NCI-H524 treated with DMSO at 0.1 percent for 48 hours (cell line): Measurements from ENCODE around the gene SLC2A13.
"Not testable (repeated sequence)": the region's sequence is repeated elsewhere in the genome, so short reads cannot be mapped to it uniquely, and the experiment has no call there.

Experiments
- DNase-seq: peaks from one replicate; lab custom pipeline; 2025; lab: John Stamatoyannopoulos, UW

SLC2A13 gene

DNA sequence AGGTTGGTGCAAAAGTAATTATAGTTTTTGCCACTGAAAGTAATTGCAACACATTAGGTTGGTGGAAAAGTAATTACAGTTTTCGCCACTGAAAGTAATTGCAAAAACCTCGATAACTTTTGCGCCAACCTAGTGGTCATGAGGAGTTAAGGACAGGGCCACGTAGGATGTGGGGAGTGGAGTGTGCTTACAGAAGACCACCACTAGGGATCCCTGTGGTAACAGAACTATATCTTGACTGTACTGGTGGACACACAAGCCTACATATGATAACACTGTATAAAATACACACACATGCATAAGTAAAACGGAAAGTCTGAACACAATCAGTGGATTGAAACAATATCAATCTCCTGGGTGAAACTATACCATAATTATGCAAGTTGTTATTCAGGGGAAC lies 298.8 kb downstream of the SLC2A13 start:
- DNase-seq = no peak

GRCh38 chr12:39805651-39806050 lies 300.2 kb downstream of the SLC2A13 start:
- DNase-seq = no peak

DNA sequence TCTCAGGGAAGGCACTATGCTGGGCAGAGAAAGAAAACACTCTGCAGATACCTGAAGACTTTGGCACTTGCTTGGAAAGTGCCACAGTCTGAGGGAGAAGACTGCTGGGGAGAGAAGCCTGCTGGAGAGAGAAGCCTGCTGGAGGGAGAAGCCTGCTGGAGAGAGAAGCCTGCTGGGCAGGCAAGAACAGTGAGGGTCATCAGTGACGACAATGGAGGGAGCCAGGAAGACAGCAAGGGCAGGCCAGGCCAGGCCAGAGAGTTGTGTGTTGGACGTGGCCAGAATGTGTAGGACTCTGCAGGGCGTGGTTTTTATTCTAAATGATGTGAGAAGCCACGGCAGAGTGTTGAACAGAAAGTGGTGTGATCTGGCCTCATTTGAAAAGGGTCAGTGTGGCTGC lies 301.0 kb downstream of the SLC2A13 start:
- no peak for DNase-seq

GRCh38 chr12:39804479-39804878 lies 301.4 kb downstream of the SLC2A13 start:
- DNase-seq = no peak

DNA sequence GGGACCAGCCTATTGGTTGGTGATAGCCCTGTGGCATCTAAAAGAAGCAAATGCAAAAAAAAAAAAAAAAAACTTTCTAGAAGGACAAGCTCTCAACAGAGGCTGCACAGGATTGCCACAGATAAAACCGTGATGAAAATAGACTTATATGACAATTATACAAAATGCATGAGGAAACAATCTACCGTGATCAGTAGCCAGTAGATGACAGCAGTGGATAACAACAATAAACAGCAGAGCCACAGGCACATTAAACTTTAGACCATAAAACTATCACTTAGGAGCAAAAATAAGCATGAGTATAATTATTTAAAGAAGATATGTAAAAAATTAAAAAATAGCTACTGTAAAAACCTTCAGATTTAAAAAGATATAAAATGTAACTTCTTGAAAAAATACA lies 302.7 kb downstream of the SLC2A13 start:
- no peak for DNase-seq

DNA sequence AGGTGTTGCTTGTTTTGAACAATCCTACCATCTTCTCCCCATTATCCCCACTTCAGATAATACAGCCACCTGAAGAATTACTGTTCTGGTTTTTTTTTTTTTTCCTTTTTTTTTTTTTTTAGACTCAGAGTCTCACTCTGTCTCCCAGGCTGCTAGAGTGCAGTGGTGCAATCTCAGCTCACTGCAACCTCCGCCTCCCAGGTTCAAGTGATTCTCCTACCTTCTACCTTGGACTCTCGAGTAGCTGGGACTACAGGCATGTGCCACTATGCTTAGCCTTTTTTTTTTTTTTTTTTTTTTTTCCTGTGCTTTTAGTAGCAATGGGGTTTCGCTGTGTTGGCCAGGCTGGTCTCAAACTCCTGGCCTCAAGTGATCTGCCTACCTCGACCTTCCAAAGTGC lies 306.9 kb downstream of the SLC2A13 start:
- DNase-seq = no peak

GRCh38 chr12:39798429-39798828 lies 307.5 kb downstream of the SLC2A13 start:
- no peak for DNase-seq

GRCh38 chr12:39795481-39795880 lies 310.4 kb downstream of the SLC2A13 start:
- no peak for DNase-seq

DNA sequence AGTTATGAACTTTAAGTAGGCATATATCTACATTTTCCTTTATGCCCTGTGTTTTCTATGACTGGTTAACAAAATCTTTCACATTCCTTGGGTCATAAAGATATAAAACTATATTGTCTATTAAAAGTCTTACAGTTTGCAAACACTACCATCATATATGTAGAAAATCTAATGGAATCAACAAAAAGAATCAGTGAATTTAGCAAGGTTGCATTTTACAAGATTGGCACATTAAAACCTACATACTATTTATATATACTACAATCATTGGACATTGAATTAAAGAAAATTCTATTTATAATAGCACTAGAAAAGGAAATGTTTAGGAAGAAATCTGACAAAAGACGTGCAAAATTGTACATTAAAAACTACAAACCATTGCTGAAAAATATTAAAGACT lies 312.9 kb downstream of the SLC2A13 start:
- no peak for DNase-seq

GRCh38 chr12:39788239-39788638 lies 317.6 kb downstream of the SLC2A13 start:
- no peak for DNase-seq

- DNase-seq = not testable (repeated sequence)
Measured at GRCh38 chr12:39785814-39786213, 320.1 kb downstream of the SLC2A13 start.

- no peak for DNase-seq
Measured at GRCh38 chr12:39782026-39782545, 323.8 kb downstream of the SLC2A13 start.

DNA sequence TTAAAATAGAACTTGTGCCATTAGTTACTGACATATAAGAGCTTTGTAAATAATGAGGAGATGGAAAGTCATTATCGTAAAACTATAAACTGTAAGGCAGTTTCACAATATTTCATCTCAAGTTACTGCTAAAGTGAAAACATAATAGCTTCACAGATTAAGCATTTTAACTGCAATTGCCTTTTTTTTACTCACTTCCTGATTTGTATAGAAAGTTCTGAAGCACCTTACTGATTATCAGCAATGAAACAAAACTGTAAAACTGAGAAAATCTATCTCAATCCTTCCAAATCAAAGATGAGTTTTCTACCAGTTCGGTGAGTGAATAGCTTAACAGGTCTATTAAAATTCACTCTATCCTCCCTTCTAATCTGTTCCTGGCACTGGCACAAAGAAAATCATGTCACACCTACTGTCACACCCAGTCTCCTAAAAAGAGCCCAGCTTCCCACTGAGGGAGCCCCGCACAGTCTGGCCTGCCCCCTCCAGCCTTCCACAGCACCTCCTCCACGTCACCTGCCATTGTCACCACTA lies 324.9 kb downstream of the SLC2A13 start:
- DNase-seq = no peak

GRCh38 chr12:39780411-39780912 lies 325.4 kb downstream of the SLC2A13 start:
- DNase-seq = no peak

- no peak for DNase-seq
Measured at GRCh38 chr12:39779768-39780340, 326.0 kb downstream of the SLC2A13 start.

DNA sequence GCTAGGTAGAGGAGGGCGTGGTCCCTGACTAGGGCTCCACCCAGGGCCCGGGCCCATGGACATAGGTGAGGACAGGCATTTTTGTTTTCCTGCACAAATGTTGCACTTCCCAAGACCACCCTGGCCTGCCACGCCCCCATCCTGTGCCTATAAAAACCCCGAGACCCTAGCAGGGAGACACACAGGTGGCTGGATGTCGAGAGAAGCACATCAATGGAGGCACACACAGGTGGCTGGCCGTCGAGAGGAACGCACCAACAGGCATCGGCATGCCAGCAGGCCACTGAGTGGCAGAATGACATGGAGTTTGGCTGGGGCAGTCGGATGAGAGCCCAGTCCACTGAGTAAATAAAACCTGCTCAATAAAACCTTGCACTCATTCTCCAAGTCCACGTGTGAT lies 328.4 kb downstream of the SLC2A13 start:
- DNase-seq = no peak

DNA sequence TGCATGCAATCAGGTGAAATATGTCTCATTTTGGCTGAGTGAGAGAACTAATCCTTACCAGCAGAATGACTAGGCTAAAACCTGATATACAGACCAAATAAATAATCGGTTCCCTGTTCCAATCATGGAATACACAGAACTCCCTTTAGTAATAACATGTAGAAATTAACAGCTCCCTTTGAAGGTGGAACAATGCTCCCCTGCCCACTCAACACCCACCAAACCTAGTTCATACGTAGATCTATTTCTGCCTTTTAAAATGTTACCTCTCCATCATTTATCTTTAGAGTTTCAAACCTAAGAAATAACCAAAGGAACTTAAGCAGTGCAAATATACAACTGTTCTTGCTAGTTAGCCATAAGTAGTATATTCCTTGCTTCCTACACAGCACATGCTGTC lies 332.6 kb downstream of the SLC2A13 start:
- DNase-seq = no peak

- DNase-seq = no peak
Measured at GRCh38 chr12:39772821-39773259, 333.0 kb downstream of the SLC2A13 start.

GRCh38 chr12:39771456-39771855 lies 334.4 kb downstream of the SLC2A13 start:
- no peak for DNase-seq

DNA sequence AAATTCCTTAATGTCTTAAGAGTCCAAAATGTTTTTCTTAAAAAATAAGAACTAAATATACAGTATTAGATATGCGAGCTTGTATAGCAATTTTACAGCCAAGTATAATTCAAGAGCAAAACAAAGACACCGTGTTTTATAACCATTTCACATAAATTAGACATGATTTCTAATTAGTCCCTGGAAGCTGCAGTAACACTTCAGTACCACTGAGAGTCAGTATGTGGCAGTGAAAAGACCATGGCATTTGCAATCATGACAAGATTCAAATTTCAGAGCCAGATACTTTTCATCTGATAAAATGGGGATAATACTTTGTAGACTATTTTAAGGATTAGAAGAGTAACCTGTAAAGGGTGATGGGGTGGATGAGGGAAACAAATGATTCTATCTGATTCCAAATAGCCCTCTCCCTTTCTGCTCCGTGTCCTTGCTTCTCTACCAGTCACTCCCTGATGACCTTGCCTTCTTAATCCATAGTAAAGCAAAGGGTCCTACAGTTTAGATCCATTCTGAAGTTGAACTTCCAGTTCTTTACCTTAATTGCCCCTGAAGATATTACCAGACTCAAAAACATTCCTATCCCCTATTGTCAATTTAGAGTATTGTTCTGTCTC lies 340.8 kb downstream of the SLC2A13 start:
- no peak for DNase-seq

DNA sequence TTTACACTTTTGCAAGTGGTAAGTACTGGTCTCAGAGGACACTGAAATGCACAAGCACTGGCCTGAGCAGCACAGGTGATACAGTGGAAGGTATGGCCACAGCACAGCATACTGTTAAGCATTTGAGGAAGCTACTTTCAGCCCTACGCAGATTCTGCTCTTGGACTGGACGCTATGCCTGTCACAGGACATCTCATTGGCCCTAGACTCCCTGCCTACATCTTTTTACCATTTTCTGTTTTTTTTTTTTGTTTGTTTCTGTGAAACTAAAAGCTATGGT lies 342.1 kb downstream of the SLC2A13 start:
- no peak for DNase-seq

DNA sequence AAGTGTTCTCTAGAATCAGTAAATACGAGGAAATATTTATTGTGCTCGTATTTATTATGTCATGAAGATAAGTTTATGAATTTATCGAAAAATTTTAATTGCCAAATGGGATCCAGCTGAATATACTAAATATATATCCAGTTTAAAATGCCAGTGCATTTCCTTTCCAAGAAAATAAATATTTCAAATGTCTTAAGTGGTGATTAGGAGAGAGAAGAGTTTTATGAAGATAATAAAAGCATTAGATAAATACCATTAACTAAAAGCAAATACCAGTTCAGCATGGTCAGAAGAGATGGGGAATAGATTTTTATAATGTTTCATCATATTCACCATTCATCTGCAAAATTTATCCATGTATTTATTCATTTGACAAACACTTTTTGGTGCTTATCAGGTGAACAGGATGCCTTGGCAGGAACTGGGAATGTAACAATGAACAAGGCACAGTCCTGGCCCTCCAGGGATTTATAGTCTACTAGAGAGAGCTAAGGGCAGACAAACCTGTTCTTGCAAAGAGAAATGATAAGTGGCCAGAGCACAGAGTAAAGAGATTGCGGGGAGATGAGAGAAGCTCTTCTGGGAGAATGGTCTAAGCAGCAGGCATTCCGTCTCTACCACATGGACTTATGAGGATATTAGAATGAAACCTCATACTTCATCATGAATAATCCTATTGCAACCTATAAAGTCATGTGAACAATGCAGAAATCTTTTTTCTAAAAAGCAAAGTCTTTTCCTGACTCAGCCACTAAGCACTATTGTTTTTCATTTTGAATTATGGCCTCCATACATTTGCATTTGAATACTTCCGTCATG lies 342.6 kb downstream of the SLC2A13 start:
- no peak for DNase-seq

- DNase-seq = no peak
Measured at GRCh38 chr12:39755478-39755877, 350.4 kb downstream of the SLC2A13 start.
